Activated CD4-positive, alpha-beta T cell treated with anti-CD3 and anti-CD28 coated beads, Interleukin-2, amount 10 ng/mL, durations not matched to agents 24 days and 14 days (primary cell): ENCODE results near the gene MLXIP. TPM values are rescaled to one million over a fixed set of nuclear protein-coding genes. Genes with fewer than 3 reads are reported as not detected.
"Not testable (repeated sequence)": the region's sequence is repeated elsewhere in the genome, so short reads cannot be mapped to it uniquely, and the experiment has no call there.

Source experiments
- DNase-seq: peaks from one replicate; pipeline ENCODE4 v3.0.0; 2022
- H3K27ac Mint-ChIP-seq: one replicate; pipeline ENCODE4 v1.8.0; 2022; ENCODE audit warnings: mild to moderate bottlenecking, mixed read lengths
- H3K27me3 Mint-ChIP-seq: one replicate; pipeline ENCODE4 v1.8.0; 2022; ENCODE audit warnings: mixed read lengths
- H3K36me3 Mint-ChIP-seq: one replicate; pipeline ENCODE4 v1.8.0; 2022; ENCODE audit warnings: low read depth, mild to moderate bottlenecking, mixed read lengths
- H3K4me1 Mint-ChIP-seq: one replicate; pipeline ENCODE4 v1.8.0; 2021; ENCODE audit warnings: mixed read lengths
- H3K4me3 Mint-ChIP-seq: one replicate; pipeline ENCODE4 v1.8.0; 2022; ENCODE audit warnings: mild to moderate bottlenecking, moderate library complexity, mixed read lengths
- H3K9me3 Mint-ChIP-seq: one replicate; pipeline ENCODE4 v1.8.0; 2021; ENCODE audit warnings: mixed read lengths
- intact Hi-C: fragments of 100-400 bp; cut with micrococcal nuclease; formaldehyde crosslinking; loops from one replicate; pipeline ENCODE4 v1.15.1; 2023
- total RNA-seq: library from RNA; stranded (reverse); gene quantifications from 2 replicates; pipeline ENCODE4 v1.2.3, GENCODE V29; 2022

Gene MLXIP, protein sequence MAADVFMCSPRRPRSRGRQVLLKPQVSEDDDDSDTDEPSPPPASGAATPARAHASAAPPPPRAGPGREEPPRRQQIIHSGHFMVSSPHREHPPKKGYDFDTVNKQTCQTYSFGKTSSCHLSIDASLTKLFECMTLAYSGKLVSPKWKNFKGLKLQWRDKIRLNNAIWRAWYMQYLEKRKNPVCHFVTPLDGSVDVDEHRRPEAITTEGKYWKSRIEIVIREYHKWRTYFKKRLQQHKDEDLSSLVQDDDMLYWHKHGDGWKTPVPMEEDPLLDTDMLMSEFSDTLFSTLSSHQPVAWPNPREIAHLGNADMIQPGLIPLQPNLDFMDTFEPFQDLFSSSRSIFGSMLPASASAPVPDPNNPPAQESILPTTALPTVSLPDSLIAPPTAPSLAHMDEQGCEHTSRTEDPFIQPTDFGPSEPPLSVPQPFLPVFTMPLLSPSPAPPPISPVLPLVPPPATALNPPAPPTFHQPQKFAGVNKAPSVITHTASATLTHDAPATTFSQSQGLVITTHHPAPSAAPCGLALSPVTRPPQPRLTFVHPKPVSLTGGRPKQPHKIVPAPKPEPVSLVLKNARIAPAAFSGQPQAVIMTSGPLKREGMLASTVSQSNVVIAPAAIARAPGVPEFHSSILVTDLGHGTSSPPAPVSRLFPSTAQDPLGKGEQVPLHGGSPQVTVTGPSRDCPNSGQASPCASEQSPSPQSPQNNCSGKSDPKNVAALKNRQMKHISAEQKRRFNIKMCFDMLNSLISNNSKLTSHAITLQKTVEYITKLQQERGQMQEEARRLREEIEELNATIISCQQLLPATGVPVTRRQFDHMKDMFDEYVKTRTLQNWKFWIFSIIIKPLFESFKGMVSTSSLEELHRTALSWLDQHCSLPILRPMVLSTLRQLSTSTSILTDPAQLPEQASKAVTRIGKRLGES
- 47.6 and 48.0 TPM in 2 replicates for total RNA-seq

DNA sequence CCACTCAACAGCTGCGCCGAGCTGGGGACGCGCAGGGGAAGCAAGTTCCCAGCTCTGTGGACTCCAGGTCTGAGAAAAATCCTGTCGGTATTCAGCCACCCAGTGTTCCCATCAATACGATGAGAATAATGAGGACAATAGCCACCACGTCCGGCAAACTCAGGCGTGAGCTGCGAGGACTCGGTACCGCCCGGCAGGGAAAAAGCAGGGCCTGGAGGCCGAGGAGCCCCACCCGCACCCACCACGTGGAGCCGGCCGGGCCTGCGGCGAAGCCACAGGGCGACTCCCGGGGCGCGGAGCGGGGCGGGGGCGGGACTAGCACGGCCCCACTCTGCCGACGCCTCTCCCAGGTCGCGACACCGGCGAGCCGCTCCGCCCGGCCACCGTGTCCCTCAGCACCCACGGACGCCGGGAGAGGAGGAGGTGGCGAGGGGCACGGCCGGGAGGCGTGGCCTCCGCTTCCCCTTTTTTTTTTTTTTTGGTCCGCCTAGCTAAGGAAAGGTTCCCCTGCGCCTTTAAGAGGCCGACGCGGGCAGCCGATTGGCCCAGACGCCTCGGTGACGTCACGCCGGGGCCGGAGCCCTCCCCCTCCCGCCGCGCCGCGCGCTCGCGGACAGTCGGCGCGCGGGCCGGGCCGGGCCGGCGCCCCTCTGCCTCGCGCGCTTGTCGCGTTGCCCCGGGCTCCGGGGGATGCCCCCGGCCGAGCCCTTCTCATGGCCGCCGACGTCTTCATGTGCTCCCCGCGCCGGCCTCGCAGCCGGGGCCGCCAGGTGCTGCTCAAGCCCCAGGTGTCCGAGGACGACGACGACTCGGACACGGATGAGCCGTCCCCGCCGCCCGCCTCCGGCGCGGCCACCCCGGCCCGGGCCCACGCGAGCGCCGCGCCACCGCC is at the start of gene MLXIP:
TSS of gene MLXIP (plus strand) at position 616 of the 892 bp plus-strand sequence. CDS start at position 714, 98 bp downstream.
- DNase-seq = peak; percentile 98
- H3K9me3 Mint-ChIP-seq = no peaks in the 10 kb centered on the region
- peaks cover 41% of the 10 kb centered on the region for H3K4me1 Mint-ChIP-seq
- intact Hi-C loops = loop anchor here (10.0 kb wide), 1 partner anchor 1146 kb away; no protein-coding TSS in a partner anchor
- H3K4me3 Mint-ChIP-seq = peak within 1 kb of the TSS; percentile 91
- H3K36me3 Mint-ChIP-seq = peaks cover 17% of the 10 kb centered on the region
- peak within 1 kb of the TSS; percentile 88 for H3K27ac Mint-ChIP-seq
- H3K27me3 Mint-ChIP-seq = no peaks in the 10 kb centered on the region

DNA sequence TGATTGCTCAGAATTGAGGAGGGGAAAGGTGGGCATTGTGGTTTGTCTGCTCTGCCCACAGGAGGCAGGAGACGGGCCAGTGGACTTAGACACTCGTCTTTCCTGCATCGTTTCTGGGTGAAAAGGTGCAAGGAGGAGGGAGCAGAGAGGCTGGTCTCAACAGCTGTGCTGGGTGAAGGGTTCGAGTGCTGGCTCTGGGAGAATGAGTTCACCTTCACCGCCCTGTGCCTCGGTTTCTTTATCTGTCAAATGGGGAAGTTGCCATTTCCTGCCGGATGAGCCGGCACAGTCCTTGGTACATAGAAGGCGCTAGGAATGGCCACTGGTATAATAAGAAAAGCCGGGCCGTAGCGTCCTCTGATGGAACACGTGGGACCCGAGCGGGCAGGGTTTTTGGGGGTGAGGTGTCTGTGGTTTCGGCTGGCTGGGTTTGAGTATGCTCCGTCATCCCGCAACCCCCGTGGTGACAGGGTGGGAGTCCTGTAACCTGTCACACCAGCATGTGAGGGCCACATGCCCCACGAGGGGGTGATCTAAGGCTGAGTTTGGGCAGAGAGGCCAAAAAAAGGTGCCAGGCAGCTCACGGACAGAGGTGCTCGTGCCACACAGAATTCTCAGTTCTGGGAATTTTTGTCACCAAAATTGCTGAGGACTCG is 49.5 kb upstream of the MLXIP start:
- H3K36me3 Mint-ChIP-seq = peaks cover 2% of the 10 kb centered on the region
- no peaks in the 10 kb centered on the region for H3K27me3 Mint-ChIP-seq
- H3K27ac Mint-ChIP-seq = no peak overlapping the region
- DNase-seq = no peak
- H3K4me3 Mint-ChIP-seq = no peak overlapping the region
- intact Hi-C loops = no loop called here
- H3K9me3 Mint-ChIP-seq = no peaks in the 10 kb centered on the region
- peaks cover 1% of the 10 kb centered on the region for H3K4me1 Mint-ChIP-seq

DNA sequence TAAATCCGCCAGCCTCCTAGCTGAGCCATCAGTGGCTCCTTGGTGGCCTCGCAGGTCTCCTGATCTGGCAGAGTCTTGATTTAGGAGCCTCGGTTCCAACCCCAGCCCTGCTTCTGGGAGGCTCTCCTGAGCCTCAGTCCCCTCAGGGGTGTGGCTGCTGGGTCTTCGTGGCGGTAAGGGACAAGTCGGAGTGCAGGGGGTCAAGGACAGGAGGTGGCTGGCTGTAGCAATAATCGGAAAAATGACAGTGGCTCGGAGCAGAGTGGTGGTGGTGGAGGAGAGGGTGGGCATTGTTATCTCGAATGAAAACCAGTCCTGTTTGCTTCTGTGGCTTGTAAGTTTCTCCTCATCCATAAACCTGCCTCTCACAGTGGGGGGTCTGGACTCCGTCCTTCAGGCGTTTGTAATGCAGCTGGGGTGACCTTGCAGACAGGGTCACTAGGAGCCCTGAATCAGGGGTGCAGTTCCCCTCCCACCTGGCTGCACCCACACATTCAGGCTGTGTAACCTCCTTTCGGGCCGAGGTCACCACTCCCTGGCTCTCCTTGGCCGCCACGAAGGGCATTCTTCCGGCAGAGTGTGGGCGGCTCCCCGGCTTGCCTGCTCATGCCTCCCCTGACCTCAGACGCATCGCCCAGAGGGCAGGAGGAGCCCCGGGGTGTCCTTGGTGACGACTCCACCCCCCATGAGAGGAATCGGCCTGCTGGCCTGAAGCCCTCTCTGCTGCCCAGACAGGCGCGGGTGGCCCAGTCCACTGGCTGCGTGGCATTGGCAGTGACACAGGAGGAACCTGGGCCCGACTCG is 48.7 kb upstream of the MLXIP start:
- intact Hi-C loops = no loop called here
- no peaks in the 10 kb centered on the region for H3K27me3 Mint-ChIP-seq
- no peak for DNase-seq
- H3K4me1 Mint-ChIP-seq = peaks cover 1% of the 10 kb centered on the region
- peaks cover 2% of the 10 kb centered on the region for H3K36me3 Mint-ChIP-seq
- H3K9me3 Mint-ChIP-seq = no peaks in the 10 kb centered on the region
- no peak overlapping the region for H3K27ac Mint-ChIP-seq
- H3K4me3 Mint-ChIP-seq = no peak overlapping the region

DNA sequence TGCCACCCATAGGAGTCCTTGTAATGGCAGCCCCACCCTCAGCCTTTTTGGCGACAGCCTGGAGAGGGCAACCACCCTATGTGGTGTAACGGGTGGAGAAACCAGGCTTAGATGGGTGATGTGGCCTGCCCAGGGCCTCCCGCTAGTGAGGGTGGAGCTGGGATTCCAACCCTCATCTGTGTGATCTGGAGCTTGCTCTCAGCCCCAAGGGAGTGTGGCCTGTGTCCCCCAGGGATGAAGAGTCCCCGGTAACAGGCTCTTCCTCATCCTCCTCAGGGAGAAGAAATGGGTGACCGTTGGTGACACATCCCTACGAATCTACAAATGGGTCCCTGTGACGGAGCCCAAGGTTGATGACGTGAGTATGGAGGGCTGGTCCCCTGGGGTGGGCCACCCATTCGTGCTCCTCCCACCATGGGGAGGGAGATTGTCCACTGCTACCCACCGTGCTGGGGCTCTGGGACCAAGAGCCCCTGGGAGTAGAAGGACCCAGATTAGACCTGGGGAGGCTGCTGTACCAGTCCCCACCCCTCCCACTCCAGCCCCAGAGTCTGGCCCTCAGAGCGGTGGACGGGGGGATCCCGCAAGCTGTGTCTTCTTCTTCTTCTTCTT is 48.0 kb upstream of the MLXIP start:
- no peak for DNase-seq
- Mint-ChIP-seq H3K27ac (no peak overlapping the region), H3K36me3 (peaks cover 2% of the 10 kb centered on the region), H3K27me3 (no peaks in the 10 kb centered on the region), H3K9me3 (no peaks in the 10 kb centered on the region), H3K4me1 (peaks cover 1% of the 10 kb centered on the region), H3K4me3 (no peak overlapping the region)
- intact Hi-C loops = no loop called here

DNA sequence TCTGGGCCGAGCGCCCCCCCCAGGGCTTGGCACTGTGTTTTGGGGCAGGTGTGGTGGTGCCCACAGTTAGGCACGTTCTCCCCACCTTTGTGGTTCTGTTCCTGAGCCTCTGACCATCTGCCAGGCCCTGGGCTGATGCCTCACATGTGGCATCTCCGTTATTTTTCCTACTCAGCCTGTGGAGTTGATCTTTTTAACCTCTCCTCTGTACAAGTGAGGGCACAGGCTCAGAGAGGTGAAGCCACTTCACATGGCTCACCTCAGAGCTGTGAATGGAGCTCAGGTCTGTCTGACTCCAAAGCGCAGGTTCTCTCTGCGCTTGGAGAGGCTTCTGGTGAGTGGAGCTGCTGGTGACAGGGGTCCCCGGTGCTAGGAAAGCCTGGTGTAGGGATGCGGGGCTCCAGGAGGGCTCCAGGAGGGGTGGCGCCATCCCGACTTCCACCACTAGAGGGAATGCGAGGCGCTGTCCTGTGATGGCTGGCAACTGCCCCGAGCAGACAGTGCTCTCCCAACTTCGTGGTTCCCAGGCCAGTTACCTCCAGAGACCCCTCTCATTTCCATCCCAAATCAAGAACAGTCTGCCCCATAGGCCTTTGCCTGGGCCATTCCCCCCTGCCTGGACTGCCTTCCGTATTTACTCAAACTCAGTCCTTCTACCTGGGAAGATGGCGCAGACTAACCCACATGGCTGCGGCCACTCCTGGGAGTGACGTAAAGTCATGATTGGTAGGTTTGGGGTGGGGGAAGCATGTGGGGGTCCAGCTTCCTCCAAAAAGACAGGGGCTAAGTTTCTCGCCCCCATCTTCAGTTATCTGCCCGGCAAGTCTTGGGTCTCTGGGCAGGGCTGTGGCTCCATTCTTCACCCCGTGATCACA is 47.0 kb upstream of the MLXIP start:
- peak; percentile 86 for DNase-seq
- Mint-ChIP-seq H3K9me3 (no peaks in the 10 kb centered on the region), H3K36me3 (peaks cover 2% of the 10 kb centered on the region), H3K4me1 (peaks cover 1% of the 10 kb centered on the region), H3K27me3 (no peaks in the 10 kb centered on the region), H3K4me3 (no peak overlapping the region), H3K27ac (no peak overlapping the region)
- intact Hi-C loops = no loop called here

DNA sequence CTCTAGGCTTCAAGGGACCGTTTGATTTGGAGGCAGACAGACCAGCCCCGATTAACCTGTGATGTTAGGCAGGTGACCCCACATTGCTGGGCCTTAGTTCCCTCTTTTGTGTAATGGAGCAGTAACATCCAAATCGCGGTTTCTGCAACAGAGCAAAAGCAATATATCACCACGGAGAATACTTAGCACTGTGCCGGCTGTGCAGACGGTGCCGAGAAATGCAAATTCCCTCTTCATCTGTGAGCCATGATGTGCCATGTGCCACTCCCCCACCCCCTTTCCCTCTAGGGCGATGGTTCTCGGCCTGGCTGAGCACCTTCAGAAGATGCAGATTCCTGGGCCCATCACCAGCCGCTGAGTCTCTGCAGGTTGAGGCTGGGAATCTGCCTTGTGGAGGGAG is 46.0 kb upstream of the MLXIP start:
- Mint-ChIP-seq H3K9me3 (no peaks in the 10 kb centered on the region), H3K4me1 (peaks cover 1% of the 10 kb centered on the region), H3K4me3 (no peak overlapping the region), H3K36me3 (peaks cover 2% of the 10 kb centered on the region), H3K27ac (no peak overlapping the region), H3K27me3 (no peaks in the 10 kb centered on the region)
- DNase-seq = no peak
- intact Hi-C loops = no loop called here

DNA sequence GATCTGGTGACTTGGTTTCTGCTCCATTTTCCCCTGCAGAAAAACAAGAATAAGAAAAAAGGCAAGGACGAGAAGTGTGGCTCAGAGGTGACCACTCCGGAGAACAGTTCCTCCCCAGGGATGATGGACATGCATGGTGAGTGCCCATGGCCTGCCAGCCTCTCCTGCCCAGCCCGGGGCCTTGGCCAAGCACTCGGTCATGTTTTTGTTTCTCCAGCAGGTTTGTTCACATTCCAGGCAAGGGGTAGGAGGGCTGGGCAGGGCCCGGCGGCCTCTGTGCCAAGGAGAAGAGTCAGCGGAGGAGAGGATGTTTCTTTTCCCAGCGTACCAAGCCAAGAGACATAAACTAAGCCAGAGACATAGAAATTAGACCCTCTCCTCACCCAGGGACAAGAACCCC is 43.3 kb upstream of the MLXIP start:
- Mint-ChIP-seq H3K9me3 (no peaks in the 10 kb centered on the region), H3K27ac (no peak overlapping the region), H3K36me3 (peaks cover 2% of the 10 kb centered on the region), H3K4me3 (no peak overlapping the region), H3K4me1 (no peaks in the 10 kb centered on the region), H3K27me3 (no peaks in the 10 kb centered on the region)
- intact Hi-C loops = no loop called here
- no peak for DNase-seq

DNA sequence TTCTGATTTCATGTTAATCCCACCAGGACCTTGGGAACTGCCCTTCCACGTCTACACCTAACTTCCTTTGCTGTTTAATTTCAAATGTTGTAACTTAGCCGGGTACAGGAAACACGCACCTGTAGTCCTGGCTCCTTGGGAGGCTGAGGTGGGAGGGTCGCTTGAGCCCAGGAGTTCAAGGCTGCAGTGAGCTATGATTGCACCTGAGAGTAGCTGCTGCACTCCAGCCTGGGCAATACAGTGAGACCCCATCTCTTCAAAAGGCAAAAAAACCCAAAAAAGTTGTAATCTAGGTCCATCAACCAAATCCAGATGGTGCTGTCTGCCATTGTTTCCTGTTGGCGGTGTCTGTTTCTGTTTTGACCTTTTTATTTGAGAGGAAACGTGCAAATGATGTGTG is 42.4 kb upstream of the MLXIP start:
- H3K27me3 Mint-ChIP-seq = no peaks in the 10 kb centered on the region

DNA sequence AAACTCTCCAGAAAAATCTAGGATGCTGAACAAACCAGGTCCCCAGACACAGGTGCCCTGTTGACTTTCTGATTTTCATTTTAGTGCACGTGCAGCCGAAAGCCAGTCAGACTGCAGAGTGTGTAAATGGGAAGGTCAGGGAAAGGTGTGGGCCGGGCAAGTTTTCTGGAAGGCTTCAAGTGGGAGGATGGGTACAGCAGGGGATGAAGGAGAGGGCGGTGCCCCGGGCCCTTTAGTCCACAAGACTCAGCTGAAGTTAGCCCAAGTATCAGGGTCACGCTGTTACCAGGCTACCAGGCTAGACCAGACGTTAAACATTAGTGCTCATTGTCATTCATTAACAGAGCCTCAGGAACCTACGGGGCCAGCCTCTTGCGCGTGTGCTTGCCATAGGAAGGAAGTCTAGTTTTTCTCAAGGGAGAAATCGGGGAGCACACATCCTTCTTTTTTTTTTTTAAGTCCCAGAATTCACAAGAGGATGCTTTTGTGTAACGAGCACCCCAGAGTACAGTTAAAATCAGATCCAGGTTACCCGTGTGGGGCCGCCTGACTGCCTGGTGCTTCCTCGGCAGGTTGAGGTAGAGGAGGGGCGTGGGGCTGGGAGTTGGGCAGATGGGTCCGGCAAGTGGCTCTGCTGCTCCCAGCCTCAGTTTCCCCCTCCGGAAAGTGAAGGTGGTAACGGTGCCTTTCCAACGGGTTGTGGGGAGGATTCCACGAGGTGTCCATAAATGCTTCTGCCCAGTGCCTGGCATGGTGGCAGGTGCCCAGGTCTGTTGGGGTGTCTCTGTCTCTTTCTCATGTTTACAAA is 37.8 kb upstream of the MLXIP start:
- Mint-ChIP-seq H3K27me3 (no peaks in the 10 kb centered on the region), H3K9me3 (no peaks in the 10 kb centered on the region), H3K4me3 (no peak overlapping the region), H3K4me1 (no peaks in the 10 kb centered on the region), H3K27ac (no peak overlapping the region), H3K36me3 (peaks cover 4% of the 10 kb centered on the region)
- DNase-seq = no peak
- intact Hi-C loops = no loop called here

More for the DNA sequence above, 42.4 kb upstream of the MLXIP start:
- Mint-ChIP-seq H3K4me3 (no peak overlapping the region), H3K9me3 (no peaks in the 10 kb centered on the region), H3K27ac (no peak overlapping the region), H3K36me3 (peaks cover 2% of the 10 kb centered on the region), H3K4me1 (no peaks in the 10 kb centered on the region)
- intact Hi-C loops = no loop called here
- no peak for DNase-seq

DNA sequence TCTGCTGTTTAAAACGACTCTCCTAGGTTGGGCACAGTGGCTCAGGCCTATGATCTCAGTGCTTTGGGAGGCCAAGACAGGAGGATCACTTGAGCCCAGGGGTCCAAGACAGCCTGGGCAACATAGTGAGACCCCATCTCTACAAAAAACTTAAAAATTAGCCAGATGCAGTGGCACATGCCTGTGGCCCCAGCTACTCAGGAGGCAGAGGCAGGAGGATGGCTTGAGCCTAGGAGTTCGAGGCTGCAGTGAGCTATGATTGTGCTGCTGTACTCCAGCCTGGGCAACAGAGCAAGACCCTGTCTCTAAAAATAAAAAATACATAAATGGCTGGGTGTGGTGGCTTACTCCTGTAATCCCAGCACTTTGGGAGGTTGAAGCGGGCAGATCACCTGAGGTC is 37.1 kb upstream of the MLXIP start:
- DNase-seq, H3K4me1 Mint-ChIP-seq, H3K27me3 Mint-ChIP-seq, intact Hi-C loops, H3K27ac Mint-ChIP-seq, H3K4me3 Mint-ChIP-seq, H3K9me3 Mint-ChIP-seq, H3K36me3 Mint-ChIP-seq: not testable (repeated sequence)

DNA sequence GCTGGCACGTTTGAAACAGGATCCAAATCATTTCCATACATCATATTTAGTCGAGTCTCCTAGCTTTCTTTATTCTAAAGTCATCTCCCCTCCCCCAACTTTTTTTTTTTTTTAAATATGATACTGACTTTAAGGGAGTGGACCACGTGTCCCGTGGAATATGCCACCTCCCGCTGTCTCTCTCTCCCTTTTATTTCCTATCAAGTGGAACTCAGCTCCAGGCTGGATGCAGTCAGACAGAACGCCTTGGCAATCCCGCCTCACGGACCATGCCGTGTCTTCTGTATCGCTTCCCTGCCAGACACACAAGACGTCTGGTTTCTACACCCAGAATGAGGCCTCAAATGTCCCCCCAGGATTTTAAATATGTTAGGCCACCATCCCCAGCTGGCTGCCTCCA is 35.6 kb upstream of the MLXIP start:
- H3K4me1 Mint-ChIP-seq = no peaks in the 10 kb centered on the region
- no peak overlapping the region for H3K4me3 Mint-ChIP-seq
- no peak overlapping the region for H3K27ac Mint-ChIP-seq
- no peaks in the 10 kb centered on the region for H3K27me3 Mint-ChIP-seq
- peaks cover 4% of the 10 kb centered on the region for H3K36me3 Mint-ChIP-seq
- intact Hi-C loops = no loop called here
- no peaks in the 10 kb centered on the region for H3K9me3 Mint-ChIP-seq
- DNase-seq = no peak
